B cell (primary cell): ENCODE data around the gene NHEJ1. TPM values are rescaled to one million over a fixed set of nuclear protein-coding genes. Genes with fewer than 3 reads are reported as not detected.

ENCODE experiments used
- ATAC-seq: fragments of 200-7000 bp; cut with Tn5 transposase; one replicate; pipeline ENCODE4 v1.10.0; 2021; ENCODE audit warnings: low read depth, mild to moderate bottlenecking, moderate number of reproducible peaks, moderate library complexity
- CTCF ChIA-PET: fragments of 350-600 bp; sonication (Branson Sonifier 250); formaldehyde crosslinking; loops from one replicate; lab custom pipeline; 2021; ENCODE audit warnings: antibody characterized with exemption, inconsistent platforms; lab: Charles Lee
- POLR2A ChIA-PET: fragments of 350-600 bp; sonication (Branson Sonifier 250); formaldehyde crosslinking; loops from one replicate; lab custom pipeline; 2021; ENCODE audit warnings: antibody characterized with exemption; lab: Charles Lee
- DNase-seq: peaks from one replicate; pipeline ENCODE4 v3.0.0; 2013
- H2AFZ ChIP-seq: 2 replicates; pipeline ENCODE4 v1.6.1; 2012; ENCODE audit warnings: mild to moderate bottlenecking, low read depth, low read length; ENCODE audit not compliant: insufficient read depth, poor library complexity, severe bottlenecking
- H3K27ac ChIP-seq, 2 donors: 1 replicate in 1 of 2; 2 replicates in 1 of 2; pipeline ENCODE4 v1.5.1; 2012 to 2013; ENCODE audit warnings: low read length in 2 of 2, mild to moderate bottlenecking in 2 of 2, moderate library complexity in 1 of 2
- H3K27me3 ChIP-seq, 4 experiments: fragments of 200-600 bp in 1 of 4; sonication (generic) in 1 of 4; replicated peaks in 1 of 4; 1 replicate in 2 of 4; 2 replicates in 2 of 4; pipeline versions ENCODE4 v1.6.1 to v1.7.0; 2013 to 2016; ENCODE audit warnings: low read length in 3 of 4, mild to moderate bottlenecking in 2 of 4, mixed read lengths in 1 of 4, moderate library complexity in 1 of 4; ENCODE audit not compliant: insufficient read depth in 4 of 4, control insufficient read depth in 3 of 4; ENCODE audit errors: control extremely low read depth in 1 of 4
- H3K36me3 ChIP-seq, 2 experiments: replicated peaks in 1 of 2; 1 replicate in 1 of 2; 2 replicates in 1 of 2; pipeline versions ENCODE4 v1.6.1 to v1.7.1; 2013; ENCODE audit warnings: low read length in 1 of 2; ENCODE audit not compliant: insufficient read depth in 2 of 2, control insufficient read depth in 1 of 2; ENCODE audit errors: control extremely low read depth in 1 of 2, extremely low read depth in 1 of 2
- H3K4me1 ChIP-seq, 2 donors: fragments of 200-600 bp in 1 of 2; sonication (generic) in 1 of 2; 1 replicate in 1 of 2; 2 replicates in 1 of 2; pipeline versions ENCODE4 v1.5.1 to v1.6.1; 2013 to 2017; ENCODE audit warnings: low read length in 2 of 2; ENCODE audit not compliant: control insufficient read depth in 2 of 2, insufficient read depth in 2 of 2
- H3K4me2 ChIP-seq: replicated peaks from 2 replicates; pipeline ENCODE3; 2012; ENCODE audit warnings: mild to moderate bottlenecking, low read depth, low read length; ENCODE audit not compliant: poor library complexity, severe bottlenecking
- H3K4me3 ChIP-seq, 5 experiments: fragments of 200-600 bp in 1 of 5; sonication (generic) in 1 of 5; 1 replicate in 3 of 5; 2 replicates in 2 of 5; pipeline versions ENCODE4 v1.5.1 to v1.7.0; 2011 to 2016; ENCODE audit warnings: low read length in 4 of 5, mild to moderate bottlenecking in 4 of 5, low read depth in 2 of 5, control low read depth in 1 of 5, moderate library complexity in 1 of 5; ENCODE audit not compliant: insufficient read depth in 1 of 5; ENCODE audit errors: control extremely low read depth in 1 of 5, extremely low read depth in 1 of 5
- H3K79me2 ChIP-seq: fragments of 200-600 bp; sonication (generic); one replicate; pipeline ENCODE4 v1.6.0; 2016; ENCODE audit warnings: low read length; ENCODE audit not compliant: control insufficient read depth, insufficient read depth
- H3K9ac ChIP-seq: fragments of 200-600 bp; sonication (generic); 2 replicates; pipeline ENCODE4 v1.6.1; 2017; ENCODE audit warnings: mild to moderate bottlenecking, low read length, moderate library complexity
- H3K9me3 ChIP-seq, 3 donors: one replicate each; pipeline versions ENCODE4 v1.6.1 to v1.7.1; 2013; ENCODE audit warnings: low read length in 2 of 3; ENCODE audit not compliant: control insufficient read depth in 2 of 3, insufficient read depth in 1 of 3; ENCODE audit errors: control extremely low read depth in 1 of 3
- H4K20me1 ChIP-seq: 2 replicates; pipeline ENCODE4 v1.6.0; 2012; ENCODE audit warnings: mild to moderate bottlenecking, low read length; ENCODE audit not compliant: insufficient read depth, control insufficient read depth, poor library complexity, severe bottlenecking
- H3K27ac Mint-ChIP-seq: one replicate; pipeline ENCODE4 v1.8.0; 2021; ENCODE audit warnings: mixed read lengths
- H3K27me3 Mint-ChIP-seq: one replicate; pipeline ENCODE4 v1.8.0; 2021; ENCODE audit warnings: mixed read lengths
- H3K4me1 Mint-ChIP-seq: one replicate; pipeline ENCODE4 v1.8.0; 2021; ENCODE audit warnings: mixed read lengths
- H3K4me3 Mint-ChIP-seq: one replicate; pipeline ENCODE4 v1.8.0; 2021; ENCODE audit warnings: mixed read lengths
- H3K9me3 Mint-ChIP-seq: one replicate; pipeline ENCODE4 v1.8.0; 2022; ENCODE audit warnings: mixed read lengths; ENCODE audit not compliant: insufficient read depth
- EZH2 ChIP-seq: IDR thresholded peaks from 2 replicates; pipeline ENCODE4 v1.6.1; 2012; ENCODE audit warnings: borderline replicate concordance, low read depth, mild to moderate bottlenecking, moderate library complexity, low read length; ENCODE audit not compliant: insufficient read depth, poor library complexity, severe bottlenecking
- WGBS: methylation state at CpG from one replicate; pipeline ENCODE4 v1.1.5; 2013; ENCODE audit warnings: missing lambda C conversion rate; ENCODE audit not compliant: insufficient coverage; 5-methylcytosine and 5-hydroxymethylcytosine counted together
- intact Hi-C: fragments of 100-400 bp; cut with micrococcal nuclease; formaldehyde crosslinking; loops from one replicate; pipeline ENCODE4 v1.10.0; 2022
- polyA plus RNA-seq: library from polyadenylated mRNA; depleted of rRNA; stranded (reverse); fragments of >200 nt; gene quantifications from 2 replicates; pipeline ENCODE4 v1.2.3, GENCODE V29; 2012
- total RNA-seq, 2 donors: library from RNA; stranded (reverse); fragments of 120-200 nt in 1 of 2; gene quantifications; 1 replicate in 1 of 2; 2 replicates in 1 of 2; pipeline versions ENCODE4 v1.2.3 to v1.2.4, GENCODE V29; 2013 to 2022
- TF ChIP-seq, protein P1 (sequence below): fragments of 200-600 bp; IDR thresholded peaks from one replicate; pipeline ENCODE4 v1.8.0; 2022; ENCODE audit warnings: antibody characterized with exemption, mild to moderate bottlenecking

Gene NHEJ1
- total and polyA plus RNA-seq, 2 donors (not counting 1 experiment from before 2014, with no cell fraction given): 14.9 to 25.0 TPM

DNA sequence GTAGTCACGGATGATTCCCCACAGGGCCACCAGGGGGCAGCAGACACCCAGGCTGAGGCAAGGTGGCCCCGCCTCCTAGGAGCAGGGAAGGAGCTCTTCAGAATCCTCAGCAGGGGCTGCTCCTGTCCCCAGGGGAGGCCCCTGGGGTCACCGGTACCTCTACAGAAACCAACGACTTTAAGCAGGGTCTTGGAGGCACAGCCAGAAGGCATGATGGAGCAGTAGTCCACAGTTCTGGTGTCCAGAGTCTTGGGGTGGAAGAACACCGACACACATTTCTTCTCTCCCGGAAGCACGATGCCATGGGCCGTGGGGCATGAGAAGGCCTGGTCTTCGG is 130.8 kb downstream of the NHEJ1 start:
- peaks cover 44% of the 10 kb centered on the region for H3K27me3 Mint-ChIP-seq
- H3K4me1 Mint-ChIP-seq: no peaks in the 10 kb centered on the region
- Histone ChIP-seq H3K36me3 (no peaks in the 10 kb centered on the region), H3K4me2 (no peak overlapping the region), H3K9ac (no peak overlapping the region), H3K27ac (no peak overlapping the region), H3K27me3 (peaks cover 0 to 18% (median 2%) of the 10 kb centered on the region in 4 experiments), H4K20me1 (no peaks in the 10 kb centered on the region), H3K4me1 (no peaks in the 10 kb centered on the region), H2AFZ (no peak overlapping the region), H3K79me2 (no peaks in the 10 kb centered on the region), H3K4me3 (no peak overlapping the region), H3K9me3 (peaks cover 0 to 6% (median 0%) of the 10 kb centered on the region in 3 donors)
- WGBS: 47% methylated on average over 9 of the region's 9 CpGs
- POLR2A ChIA-PET: no interaction called here
- no peak for TF ChIP-seq EZH2
- TF ChIP-seq, protein P1, sequence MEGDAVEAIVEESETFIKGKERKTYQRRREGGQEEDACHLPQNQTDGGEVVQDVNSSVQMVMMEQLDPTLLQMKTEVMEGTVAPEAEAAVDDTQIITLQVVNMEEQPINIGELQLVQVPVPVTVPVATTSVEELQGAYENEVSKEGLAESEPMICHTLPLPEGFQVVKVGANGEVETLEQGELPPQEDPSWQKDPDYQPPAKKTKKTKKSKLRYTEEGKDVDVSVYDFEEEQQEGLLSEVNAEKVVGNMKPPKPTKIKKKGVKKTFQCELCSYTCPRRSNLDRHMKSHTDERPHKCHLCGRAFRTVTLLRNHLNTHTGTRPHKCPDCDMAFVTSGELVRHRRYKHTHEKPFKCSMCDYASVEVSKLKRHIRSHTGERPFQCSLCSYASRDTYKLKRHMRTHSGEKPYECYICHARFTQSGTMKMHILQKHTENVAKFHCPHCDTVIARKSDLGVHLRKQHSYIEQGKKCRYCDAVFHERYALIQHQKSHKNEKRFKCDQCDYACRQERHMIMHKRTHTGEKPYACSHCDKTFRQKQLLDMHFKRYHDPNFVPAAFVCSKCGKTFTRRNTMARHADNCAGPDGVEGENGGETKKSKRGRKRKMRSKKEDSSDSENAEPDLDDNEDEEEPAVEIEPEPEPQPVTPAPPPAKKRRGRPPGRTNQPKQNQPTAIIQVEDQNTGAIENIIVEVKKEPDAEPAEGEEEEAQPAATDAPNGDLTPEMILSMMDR: peak; percentile 99
- DNase-seq (peak; percentile 79), ATAC-seq (peak; percentile 89)
- H3K9me3 Mint-ChIP-seq: no peaks in the 10 kb centered on the region
- CTCF ChIA-PET: interaction anchor here (0.5 to 6.4 kb wide), 29 partner anchors 9 to 500 kb away, joined by 3 to 99 read pairs (median 4); partner anchors contain the start of gene IHH
- intact Hi-C loops: loop anchor here (1.0 to 2.0 kb wide), 2 partner anchors 90 to 117 kb away; no protein-coding TSS in a partner anchor
- H3K27ac Mint-ChIP-seq: no peak overlapping the region
- H3K4me3 Mint-ChIP-seq: no peak overlapping the region

DNA sequence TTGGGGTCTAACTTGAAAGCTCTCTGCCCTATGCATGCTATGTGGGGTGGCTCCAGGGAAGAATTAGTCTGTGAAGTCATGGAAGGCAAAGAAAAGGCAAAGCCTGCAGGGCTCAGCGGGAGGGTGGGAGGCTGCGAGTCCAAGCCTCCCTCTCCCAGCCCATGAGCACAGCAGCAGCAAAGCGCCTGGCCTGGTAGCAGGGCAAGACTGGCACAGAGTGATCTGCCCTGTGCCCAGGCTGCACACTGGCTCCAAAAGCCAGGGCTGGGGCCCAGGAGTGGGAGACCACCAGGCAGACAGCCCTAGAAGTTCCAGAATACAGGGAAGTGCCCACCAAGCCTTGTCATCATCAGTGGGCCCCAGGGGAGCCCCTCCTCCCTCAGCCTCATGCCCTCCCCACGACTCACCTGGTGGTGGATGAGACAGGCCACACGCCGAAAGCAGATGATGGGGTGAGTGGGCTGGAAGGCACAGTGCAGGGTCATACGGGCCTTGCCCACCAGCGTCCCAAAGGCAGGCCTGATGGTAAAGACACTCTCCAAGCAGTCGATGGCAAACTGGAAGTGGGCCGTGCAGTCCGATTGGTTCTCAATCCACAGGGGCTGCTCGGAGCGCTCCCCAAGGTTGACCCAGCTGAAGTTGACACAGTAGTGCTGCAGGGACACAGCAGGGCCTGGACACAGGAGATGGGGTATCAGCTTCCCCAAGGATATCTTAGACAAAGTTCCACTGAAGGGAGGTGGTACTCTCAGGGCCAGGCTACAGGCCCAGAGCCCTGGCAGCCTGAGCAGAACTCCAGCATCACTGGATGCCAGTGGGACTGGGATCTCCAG is 131.4 kb downstream of the NHEJ1 start:
- Histone ChIP-seq H3K4me2 (no peak overlapping the region), H3K27me3 (peaks cover 0 to 18% (median 0%) of the 10 kb centered on the region in 4 experiments), H4K20me1 (no peaks in the 10 kb centered on the region), H3K79me2 (no peaks in the 10 kb centered on the region), H3K4me1 (no peaks in the 10 kb centered on the region), H2AFZ (no peak overlapping the region), H3K9ac (no peak overlapping the region), H3K27ac (no peak overlapping the region), H3K36me3 (no peaks in the 10 kb centered on the region), H3K9me3 (peaks cover 0 to 6% (median 0%) of the 10 kb centered on the region in 3 donors), H3K4me3 (no peak overlapping the region)
- 85% methylated on average over 11 of the region's 13 CpGs for WGBS
- ChIA-PET CTCF (interaction anchor here (0.6 to 6.4 kb wide), 26 partner anchors 10 to 501 kb away, joined by 3 to 99 read pairs (median 4); partner anchors contain the start of gene IHH), POLR2A (no interaction called here)
- H3K4me1 Mint-ChIP-seq: no peaks in the 10 kb centered on the region
- TF ChIP-seq EZH2: no peak
- DNase-seq: no peak
- no peak overlapping the region for H3K4me3 Mint-ChIP-seq
- no peak for ATAC-seq
- H3K27ac Mint-ChIP-seq: no peak overlapping the region
- intact Hi-C loops: loop anchor here (1.0 to 2.0 kb wide), 2 partner anchors 90 to 118 kb away; no protein-coding TSS in a partner anchor
- no peaks in the 10 kb centered on the region for H3K9me3 Mint-ChIP-seq
- peaks cover 39% of the 10 kb centered on the region for H3K27me3 Mint-ChIP-seq
